HG03439 (cell line): ENCODE results near the gene LGI4.

Experiments
- ATAC-seq: cut with Tn5 transposase; IDR thresholded peaks from one replicate; pipeline ENCODE4 v1.9.1; 2021; ENCODE audit warnings: mild to moderate bottlenecking, moderate library complexity; ENCODE audit not compliant: unreplicated experiment

Gene LGI4

DNA sequence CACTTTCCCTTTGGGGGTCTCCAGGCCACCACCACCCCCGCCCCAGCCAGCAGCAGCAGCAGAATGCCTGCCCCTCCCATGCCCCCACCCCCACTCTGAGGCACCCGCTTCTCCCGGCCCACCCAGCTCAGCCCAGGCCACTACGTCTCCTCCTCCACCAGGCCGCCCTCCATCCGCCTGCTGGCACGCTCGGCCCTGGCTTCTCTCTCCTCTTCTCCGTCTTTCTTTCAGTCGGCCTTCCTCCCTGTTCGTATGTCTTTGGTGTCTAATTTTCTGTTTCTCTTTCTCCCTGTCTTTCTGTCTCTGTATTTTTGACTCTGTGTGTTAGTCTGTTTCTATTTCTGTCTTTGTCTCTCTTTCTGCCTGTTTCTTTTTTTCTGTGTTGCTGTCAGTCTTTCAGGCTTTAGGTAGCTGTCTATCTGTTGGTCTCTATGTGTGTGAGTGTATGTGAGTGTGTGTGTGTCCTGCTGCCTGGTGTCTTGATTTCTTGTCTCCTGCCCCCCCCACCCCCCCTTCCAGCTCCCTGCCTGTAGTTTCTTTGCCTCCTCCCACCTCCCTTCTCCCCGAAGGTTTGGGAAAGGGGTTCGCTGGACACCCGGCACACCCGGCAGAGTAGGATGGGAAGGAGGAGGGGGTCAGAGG lies at the start of gene LGI4:
LGI4 (minus strand) TSS at position 459 of the 642 bp plus-strand sequence; CDS start at position 80, 379 bp downstream.
- ATAC-seq, result no peak

DNA sequence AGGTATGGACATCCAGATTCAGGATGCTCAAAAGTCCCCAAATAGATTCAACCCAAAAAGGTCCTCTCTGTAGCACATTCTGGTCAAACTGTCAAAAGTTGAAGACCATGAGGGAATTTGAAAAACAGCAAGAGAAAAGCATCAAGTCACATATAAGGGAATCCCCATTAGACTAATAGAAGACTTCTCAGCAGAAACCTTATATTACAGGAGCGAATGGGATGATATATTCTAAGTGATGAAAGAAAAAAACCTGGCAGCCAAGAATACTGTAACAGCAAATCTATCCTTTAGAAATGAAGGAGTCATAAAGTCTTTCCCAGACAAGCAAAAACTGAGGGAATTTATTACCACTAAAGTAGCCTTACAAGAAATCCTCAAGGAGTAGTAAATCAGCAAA lies 49.4 kb upstream of the LGI4 start:
- no peak for ATAC-seq

DNA sequence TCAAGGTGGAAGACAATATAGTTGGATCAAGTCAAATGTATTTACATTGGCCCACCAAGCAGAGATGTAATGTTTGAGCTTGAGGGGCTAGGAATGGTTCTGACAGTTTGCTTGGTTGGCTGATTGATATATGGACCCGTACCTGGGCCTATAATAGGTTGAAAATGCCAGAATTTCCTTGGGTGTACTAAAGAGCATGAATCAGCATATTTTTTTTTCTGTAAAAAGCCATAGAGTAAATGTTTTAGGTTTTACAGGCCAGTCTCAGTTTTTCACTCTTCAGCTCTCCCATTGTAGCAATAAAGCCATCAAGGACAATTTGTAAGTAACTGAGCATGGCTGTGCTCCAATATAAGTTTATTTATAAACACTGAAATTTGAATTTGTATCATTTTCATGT lies 46.5 kb upstream of the LGI4 start:
- no peak for ATAC-seq

DNA sequence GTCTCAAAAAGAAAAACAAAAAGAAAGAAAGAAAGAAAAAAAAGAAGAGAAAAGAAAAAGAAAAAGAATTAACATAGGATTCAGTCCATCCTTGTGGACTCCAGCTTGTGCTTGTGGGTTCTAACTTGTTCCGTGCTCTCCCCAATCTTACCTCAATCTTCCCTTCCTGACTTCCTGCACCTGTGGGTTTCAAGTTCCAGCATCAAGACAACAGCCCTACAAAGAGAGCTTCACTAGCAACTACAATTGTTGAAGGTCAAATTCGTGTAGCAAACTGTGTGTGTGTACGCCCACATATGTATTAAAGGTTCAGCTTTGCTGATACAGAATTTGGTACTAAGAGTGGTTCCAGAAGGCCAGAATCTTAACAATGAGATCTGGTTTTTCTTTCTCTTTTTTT lies 45.0 kb upstream of the LGI4 start:
- ATAC-seq, result no peak

DNA sequence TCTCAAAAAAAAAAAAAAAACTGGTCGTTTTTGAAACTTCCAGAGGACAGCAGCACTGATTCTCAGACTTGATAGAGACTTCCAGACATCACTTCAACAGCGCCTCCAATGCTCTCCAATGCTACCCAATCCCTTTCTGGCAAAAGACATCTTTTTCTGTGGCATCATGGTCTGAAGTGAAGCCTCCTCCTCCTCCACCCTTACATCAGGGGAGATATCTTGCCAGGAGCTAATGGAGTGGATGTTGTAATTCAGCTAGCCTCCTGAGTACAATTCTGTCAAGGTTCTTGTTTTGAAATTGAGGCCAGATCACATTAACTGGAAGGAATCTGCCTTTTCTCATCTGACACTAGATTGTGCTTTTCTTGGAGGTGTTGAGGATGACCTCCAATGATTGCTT lies 43.8 kb upstream of the LGI4 start:
- no peak for ATAC-seq

DNA sequence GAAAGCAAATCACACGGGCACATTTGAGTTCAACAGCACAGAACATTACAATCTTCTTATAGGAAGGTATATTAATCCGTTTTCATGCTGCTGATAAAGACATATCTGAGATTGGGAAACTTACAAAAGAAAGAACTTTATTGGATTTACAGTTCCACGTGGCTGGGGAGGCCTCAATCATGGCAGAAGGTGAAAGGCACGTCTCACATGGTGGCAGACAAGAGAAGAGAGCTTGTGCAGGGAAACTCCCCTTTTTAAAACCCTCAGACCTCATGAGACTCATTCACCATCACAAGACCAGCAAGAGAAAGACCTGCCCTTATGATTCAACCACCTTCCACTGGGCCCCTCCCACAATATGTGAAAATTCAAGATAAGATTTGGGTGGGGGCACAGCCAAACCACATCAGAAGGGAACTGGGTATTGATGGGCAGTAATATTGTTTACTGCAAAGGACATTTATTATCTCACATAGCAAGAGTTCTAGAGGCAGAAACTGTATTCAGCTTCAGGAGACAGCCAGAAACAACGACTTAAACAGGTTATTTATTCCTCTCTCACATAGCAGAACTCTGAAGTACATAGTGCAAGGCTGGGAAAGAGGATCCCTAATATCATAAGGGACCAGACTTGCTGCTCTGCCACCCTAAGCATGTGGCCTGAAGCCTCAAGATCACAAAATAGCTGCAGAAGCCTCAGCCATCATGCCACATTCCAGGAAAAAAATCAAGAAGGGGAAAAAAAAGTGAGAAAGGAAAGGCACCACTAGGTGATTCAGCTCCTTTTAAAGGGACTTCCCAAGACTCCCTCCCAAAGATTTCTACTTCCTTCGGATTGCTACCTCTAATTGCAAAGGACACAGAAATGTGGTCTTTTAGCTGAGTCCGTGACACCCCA lies 42.8 kb upstream of the LGI4 start:
- no peak for ATAC-seq

DNA sequence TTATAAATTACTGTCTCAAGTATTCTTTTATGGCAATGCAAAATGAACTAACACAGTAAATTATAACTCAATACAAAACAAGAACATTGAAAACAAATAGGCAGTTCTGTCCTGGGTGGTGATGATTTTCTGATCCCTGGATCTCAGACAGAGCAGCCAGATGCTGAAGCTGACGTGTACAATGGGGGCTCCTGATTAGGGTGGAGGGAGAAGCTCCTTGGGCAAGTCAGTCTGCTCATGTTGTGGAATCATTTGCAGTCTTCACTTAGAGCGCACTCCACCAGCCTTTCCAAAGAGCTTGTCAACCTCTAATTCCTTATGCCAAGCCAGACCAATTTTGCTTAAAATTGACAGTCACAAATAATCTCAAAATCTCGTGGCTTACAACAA lies 41.3 kb upstream of the LGI4 start:
- no peak for ATAC-seq

DNA sequence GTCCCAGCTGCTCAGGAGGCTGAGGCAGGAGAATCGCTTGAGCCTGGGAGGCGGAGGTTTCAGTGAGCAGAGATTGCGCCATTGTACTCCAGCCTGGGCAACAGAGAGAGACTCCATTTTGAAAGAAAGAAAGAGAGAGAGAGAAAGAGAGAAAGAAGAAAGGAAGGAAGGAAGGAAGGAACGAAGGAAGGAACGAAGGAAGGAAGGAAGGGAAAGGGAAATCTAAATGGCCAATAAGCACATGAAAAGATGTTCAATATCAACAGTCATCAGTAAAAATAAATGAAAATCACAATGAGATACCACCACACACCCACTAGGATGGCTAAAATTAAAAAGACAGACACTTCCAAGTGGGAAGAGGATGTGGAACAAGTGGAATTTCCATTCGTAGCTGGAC lies 39.4 kb upstream of the LGI4 start:
- ATAC-seq, result no peak

DNA sequence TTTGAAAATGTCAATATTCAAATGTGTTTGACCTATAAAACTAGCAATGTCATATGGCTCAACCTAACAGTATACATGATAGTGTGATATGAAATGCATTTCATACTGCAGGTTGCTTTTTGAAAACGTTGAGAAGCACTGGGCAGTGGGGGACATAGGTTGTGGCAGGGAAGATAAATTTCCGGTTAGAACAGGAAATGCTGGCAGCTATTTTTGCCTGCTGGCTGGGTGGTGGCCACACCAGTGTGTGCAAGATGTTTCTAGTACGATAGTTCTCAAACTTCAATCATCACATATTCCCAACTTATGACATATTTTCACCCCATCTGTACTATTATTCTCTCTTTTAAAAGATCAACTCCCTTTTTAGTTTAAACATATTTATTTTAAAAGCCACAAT lies 36.9 kb upstream of the LGI4 start:
- no peak for ATAC-seq

DNA sequence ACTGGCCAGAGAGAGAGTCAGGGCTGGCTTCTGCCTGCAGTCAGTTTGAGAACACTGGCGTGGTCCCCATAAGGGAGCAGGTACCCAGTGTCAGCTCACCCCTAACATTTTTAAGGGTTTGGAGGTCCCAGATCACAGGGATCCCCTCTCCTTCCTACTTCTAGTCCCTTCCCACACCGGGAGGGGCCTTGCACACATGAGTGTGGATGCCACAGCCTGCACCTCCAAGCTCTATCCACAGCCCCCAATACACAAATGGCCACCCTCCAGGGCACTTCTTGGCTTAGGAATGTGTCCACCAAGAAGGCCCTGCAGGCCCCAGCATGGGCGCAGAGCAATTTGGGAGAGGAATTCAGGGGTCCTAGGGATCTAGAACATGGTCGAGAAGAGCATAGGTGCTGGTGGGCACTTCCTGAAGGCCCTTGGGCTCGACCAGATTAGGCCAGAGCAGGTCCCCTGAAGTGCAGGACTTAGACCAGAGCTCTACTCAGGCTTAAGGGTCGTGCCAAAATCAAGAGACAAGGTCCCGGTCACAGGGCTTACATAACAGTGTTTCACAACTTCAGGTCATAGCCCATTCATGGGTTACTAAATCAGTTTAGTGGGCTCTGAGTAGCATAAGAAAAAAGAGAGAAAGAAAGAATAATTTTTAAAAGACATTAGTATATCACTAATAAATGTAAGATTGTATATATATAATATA lies 35.7 kb upstream of the LGI4 start:
- ATAC-seq, result no peak

DNA sequence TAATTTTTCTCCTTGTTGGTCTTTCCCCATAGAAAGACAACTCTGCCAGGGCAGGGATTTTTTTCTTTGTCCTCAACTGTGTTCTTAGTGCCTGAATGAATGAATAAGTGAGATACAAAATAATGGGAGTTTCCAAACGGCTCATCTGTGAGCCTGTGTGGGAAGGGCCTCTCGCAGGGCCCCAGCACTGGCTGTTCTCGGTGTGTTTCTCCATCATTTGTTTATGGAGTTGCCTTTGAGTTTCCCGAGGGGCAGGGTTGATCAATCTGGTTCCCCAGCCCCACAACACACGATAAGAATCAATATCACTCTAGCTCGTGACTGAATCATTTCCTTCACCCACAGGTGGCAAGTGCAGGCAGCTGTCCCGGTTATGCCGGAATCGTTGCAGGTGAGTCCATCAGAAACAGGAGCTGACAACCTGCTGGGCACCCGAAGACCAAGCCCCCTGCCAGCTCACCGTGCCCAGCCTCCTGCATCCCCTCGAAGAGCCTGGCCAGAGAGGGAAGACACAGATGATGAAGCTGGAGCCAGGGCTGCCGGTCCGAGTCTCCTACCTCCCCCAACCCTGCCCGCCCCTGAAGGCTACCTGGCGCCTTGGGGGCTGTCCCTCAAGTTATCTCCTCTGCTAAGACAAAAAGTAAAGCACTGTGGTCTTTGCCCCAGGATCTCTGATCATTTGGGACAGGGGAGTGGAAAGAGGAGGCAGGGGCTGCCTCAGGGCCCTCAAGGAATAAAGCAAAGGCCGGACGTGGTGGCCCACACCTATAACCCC lies 34.5 kb upstream of the LGI4 start:
- no peak for ATAC-seq

DNA sequence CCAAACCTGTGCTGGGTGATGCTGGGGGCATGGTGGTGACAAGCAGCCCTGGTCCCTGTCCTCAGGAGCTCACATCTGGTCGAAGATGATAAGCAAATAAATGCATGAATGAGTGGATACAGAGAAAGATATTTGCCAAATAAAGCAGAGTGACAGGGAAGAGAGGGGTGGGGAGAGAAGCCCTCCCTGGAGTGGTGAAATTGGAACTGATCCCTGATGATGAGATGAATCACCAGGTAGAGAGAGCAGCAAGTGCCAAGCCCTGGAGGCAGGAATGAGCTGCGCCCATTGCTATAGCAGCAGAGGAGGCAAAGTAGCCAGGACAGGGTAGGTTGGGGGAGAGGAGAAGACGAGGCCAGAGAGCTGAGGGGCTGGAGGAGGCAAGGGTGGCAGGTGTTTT lies 33.3 kb upstream of the LGI4 start:
- no peak for ATAC-seq

DNA sequence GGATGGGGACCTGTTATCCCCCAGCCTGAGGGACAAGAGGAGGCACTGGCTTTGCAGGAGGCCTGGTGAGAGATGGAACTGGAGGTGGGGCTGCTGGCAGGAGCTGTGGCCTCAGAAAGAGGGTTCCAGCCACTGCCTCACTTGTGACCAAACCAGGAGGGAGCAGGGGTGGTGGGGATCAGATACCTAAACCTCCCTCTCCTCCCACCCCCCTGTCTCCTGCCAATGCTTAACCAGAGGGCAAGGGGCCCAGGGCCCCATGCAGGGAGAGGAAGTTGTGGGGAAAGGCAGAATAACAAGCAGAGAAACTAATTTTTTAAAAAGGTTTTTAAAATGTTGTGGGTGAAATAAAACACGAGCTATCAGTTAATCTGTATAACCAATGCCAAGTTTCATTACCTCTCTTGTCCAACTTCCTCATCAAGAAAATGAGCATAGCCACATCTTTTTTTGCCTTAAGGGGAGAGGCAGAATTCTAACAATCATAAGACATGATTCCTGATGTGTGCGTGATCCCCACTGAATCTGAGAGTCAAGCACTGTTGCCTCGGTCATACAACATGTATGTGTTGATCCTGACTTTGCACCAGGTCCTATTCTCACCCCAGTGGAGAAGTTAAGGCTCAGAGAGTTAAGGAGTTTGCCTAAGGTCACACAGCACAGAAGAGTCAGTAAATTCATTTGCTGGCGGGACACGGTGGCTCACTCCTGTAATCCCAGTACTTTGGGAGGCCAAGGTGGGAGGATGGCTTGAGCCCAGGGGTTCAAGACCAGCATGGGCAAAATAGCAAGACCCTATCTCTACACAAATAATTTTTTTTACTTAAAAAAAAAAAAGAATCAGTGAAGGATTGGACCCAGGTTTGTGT lies 32.6 kb upstream of the LGI4 start:
- no peak for ATAC-seq

DNA sequence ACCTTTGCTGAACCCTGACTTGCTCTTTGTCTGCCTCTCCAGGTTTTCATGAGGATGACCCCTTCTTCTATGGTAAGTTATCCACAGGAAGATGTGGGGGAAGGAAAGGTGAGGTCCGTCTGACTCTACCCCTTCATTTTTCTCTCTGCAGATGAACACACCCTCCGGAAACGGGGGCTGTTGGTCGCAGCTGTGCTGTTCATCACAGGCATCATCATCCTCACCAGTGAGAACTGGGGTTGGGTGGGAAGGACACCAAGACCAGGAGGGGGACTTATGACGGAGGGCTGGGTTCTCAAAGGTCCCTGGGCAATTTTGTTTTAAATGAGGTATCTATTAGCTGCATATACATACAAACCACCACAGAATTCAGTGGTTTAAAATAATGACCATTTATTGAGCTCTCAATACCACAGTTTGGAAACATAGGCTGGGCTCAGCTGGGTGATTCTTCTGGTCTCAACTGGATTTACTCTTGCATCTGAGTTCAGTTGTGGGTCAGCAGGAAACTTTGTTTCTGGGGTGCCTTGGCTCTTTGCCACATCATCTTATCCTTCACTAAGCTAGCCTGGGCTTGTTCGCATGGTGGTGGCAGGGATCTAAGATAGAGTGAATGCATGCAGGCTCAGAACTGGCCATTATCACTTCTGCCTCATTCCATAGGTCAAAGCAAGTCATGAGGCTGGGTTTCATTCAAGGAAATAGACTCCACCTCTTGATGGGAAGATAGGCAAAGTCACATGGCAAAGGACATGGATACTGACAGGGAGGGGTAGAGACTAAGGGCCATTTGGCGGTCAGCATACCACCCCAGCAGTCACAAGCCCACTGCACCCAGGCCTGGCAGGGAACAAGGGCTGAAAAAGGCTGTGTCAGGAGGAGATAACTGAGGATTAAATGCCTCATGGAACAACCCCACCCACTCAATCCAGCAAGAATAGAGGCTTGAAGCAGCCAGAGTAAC lies 31.5 kb upstream of the LGI4 start:
- no peak for ATAC-seq

DNA sequence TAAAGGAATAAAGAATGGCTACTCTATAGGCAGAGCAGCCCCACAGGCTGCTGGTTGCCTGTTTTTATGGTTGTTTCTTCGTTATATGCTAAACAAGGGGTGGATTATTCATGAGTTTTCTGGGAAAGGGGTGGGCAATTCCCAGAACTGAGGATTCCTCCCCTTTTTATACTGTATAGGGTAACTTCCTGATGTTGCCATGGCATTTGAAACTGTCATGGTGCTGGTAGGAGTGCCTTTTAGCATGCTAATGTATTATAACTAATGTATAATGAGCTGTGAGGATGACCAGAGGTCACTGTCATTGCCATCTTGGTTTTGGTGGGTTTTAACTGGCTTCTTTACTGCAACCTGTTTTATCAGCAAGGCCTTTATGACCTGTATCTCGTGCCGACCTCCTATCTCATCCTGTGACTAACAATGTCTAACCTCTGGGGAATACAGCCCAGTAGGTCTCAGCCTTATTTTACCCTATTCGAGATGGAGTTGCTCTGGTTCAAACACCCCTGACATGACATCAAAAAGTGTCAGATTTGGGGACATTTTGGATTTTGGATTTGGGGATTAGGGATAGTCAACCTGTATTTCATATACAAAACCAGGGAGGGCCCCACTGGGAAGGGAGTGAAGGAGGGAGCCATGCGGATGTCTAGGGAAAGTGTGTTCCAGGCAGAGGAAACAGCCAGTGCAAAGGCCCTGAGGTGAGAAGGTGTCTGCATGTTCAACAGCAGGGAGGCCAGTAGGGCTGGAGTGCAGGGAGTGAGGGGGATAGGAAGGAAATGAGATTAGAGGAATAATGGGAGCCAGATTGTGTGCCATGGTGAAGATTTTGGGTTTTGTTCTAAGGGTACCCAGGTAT lies 30.6 kb upstream of the LGI4 start:
- ATAC-seq, result no peak

DNA sequence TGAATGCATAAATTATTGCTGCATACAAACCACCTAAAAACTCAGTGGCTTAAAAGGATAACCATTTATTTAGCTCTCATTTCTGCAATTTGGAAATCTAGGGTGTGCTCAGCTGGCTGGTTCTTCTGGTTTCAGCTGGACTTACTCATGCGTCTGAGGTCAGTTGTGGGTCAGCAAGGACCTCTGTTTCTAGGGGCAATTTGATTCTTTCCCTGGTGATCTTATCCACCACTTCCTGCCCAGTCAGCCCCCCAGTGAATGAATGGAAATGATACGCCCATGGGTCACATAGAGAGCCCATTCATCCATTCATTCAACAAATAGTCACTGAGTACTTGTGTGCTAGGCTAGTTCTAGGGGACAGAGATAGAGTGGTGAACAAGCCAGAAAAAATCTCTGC lies 29.6 kb upstream of the LGI4 start:
- ATAC-seq, result no peak

DNA sequence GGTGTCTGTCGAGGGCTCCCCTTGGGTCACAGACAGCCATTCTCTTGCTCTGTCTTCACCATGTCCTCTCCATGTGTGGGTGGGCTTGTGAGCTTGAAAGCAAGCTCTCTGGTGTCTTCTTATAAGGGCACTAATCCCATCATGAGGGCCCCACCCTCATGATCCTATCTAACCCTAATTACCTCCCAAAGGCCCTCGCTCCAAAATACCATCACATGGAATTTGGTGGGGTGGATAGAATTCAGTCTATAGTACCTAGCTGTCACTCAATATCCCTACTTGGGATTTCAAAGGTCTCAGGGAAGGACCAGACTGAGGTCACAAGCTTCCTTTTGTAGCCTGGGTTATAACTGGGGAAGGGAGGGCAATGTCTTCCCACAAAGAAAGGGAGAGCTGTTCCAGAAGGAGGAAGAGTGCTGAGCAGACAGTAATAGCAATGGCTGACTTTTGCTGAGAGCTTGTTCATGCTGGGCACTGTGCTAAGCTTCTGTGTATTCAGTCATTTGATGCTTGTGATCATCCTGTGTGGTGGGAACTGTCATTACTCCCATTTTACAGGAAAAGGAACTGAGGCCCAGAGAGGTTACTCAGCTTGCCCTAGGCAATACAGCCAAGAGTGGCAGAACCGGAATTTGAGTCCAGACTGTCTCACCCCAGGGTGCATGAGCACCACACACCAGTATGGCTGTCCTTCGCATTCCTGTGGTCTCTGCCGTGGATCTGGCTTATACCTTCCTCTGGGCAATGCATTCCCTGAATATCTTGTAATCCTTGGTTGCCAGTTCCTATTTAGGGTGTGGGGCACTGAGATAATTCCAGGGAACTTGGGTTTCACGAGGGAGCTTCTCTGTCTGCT lies 27.8 kb upstream of the LGI4 start:
- ATAC-seq, result no peak
